HG03280 (cell line): ENCODE results near the gene CAPN8.
"Not testable (repeated sequence)": the region's sequence is repeated elsewhere in the genome, so short reads cannot be mapped to it uniquely, and the experiment has no call there.

Experiments used
- ATAC-seq: cut with Tn5 transposase; IDR thresholded peaks from one replicate; pipeline ENCODE4 v1.9.1; 2021; ENCODE audit warnings: mild to moderate bottlenecking, moderate library complexity; ENCODE audit not compliant: unreplicated experiment

The CAPN8 gene

GRCh38 chr1:223534677-223535076 lies 130.8 kb downstream of the CAPN8 start:
- no peak for ATAC-seq

- ATAC-seq, result no peak
Measured at GRCh38 chr1:223533708-223534107, 131.8 kb downstream of the CAPN8 start.

GRCh38 chr1:223531742-223532341 lies 133.7 kb downstream of the CAPN8 start:
- ATAC-seq, result no peak

- no peak for ATAC-seq
Measured at GRCh38 chr1:223525957-223526356, 139.5 kb downstream of the CAPN8 start.

GRCh38 chr1:223525546-223525945 lies 140.0 kb downstream of the CAPN8 start:
- no peak for ATAC-seq

GRCh38 chr1:223524930-223525451 lies 140.5 kb downstream of the CAPN8 start:
- no peak for ATAC-seq

- no peak for ATAC-seq
Measured at GRCh38 chr1:223521150-223521549, 144.4 kb downstream of the CAPN8 start.

GRCh38 chr1:223520200-223520599 lies 145.3 kb downstream of the CAPN8 start:
- no peak for ATAC-seq

- no peak for ATAC-seq
Measured at GRCh38 chr1:223519116-223519515, 146.4 kb downstream of the CAPN8 start.

- ATAC-seq, result not testable (repeated sequence)
Measured at GRCh38 chr1:223518553-223518952, 146.9 kb downstream of the CAPN8 start.

GRCh38 chr1:223515926-223516325 lies 149.6 kb downstream of the CAPN8 start:
- no peak for ATAC-seq

- ATAC-seq, result no peak
Measured at GRCh38 chr1:223515421-223515820, 150.1 kb downstream of the CAPN8 start.

- ATAC-seq, result no peak
Measured at GRCh38 chr1:223514644-223515043, 150.9 kb downstream of the CAPN8 start.

GRCh38 chr1:223513309-223513708 lies 152.2 kb downstream of the CAPN8 start:
- no peak for ATAC-seq

- no peak for ATAC-seq
Measured at GRCh38 chr1:223512057-223512456, 153.4 kb downstream of the CAPN8 start.

- ATAC-seq, result no peak
Measured at GRCh38 chr1:223508796-223509195, 156.7 kb downstream of the CAPN8 start.

GRCh38 chr1:223504741-223505140 lies 160.8 kb downstream of the CAPN8 start:
- ATAC-seq, result no peak

- ATAC-seq, result no peak
Measured at GRCh38 chr1:223503348-223503747, 162.2 kb downstream of the CAPN8 start.

- no peak for ATAC-seq
Measured at GRCh38 chr1:223500560-223501425, 164.7 kb downstream of the CAPN8 start.

- no peak for ATAC-seq
Measured at GRCh38 chr1:223496883-223497282, 168.6 kb downstream of the CAPN8 start.

- no peak for ATAC-seq
Measured at GRCh38 chr1:223494926-223495645, 170.4 kb downstream of the CAPN8 start.
